Pons (tissue), 1 donor: ENCODE results near the gene ZNF423.

Experiments used
- DNase-seq: peaks from one replicate; pipeline ENCODE4 v3.0.0-alpha.2; 2016; ENCODE audit warnings: low spot score

ZNF423 gene

GRCh38 chr16:49457196-49457595 is 398.7 kb downstream of the ZNF423 start:
- no peak for DNase-seq

- no peak for DNase-seq
Observed at GRCh38 chr16:49456763-49457162, 399.1 kb downstream of the ZNF423 start.

DNA sequence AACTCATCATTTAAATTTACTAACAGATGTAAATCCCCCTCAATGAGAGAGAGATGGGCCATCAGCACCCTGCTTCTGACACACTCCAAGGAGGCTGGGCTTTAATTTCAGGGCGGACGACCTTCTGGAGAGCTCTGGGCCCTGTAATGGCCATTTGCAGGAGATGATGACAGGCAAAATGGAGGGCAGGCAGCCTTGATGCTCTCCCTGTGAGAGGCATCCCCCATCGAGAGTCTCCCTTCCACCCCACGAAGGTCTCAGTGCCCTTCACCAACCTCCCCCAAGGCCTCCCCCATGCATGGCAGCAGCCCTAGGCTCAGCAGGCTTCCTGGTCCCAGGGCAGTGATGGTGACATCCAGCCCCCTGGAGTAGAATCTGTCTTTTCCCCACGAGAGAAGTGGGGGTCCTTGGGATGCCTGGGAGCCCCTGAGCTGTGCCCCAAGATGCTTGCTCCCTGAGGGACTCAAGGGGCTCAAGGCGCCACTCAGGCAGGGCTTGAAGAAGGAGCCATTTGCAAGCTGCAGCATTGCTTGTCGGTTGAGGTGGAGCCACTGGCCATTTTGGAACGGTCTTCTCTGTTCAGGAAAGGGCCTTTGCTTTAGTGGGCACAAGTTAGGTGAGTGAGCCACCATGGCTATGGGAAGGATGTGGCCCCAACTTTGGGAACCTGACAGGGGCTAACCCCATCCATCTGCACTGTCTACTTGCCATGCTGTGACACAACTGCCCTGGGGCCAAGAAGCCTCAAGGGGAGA is 399.7 kb downstream of the ZNF423 start:
- DNase-seq: no peak

GRCh38 chr16:49455181-49455990 is 400.5 kb downstream of the ZNF423 start:
- DNase-seq: no peak

- DNase-seq: no peak
Observed at GRCh38 chr16:49454426-49455180, 401.3 kb downstream of the ZNF423 start.

DNA sequence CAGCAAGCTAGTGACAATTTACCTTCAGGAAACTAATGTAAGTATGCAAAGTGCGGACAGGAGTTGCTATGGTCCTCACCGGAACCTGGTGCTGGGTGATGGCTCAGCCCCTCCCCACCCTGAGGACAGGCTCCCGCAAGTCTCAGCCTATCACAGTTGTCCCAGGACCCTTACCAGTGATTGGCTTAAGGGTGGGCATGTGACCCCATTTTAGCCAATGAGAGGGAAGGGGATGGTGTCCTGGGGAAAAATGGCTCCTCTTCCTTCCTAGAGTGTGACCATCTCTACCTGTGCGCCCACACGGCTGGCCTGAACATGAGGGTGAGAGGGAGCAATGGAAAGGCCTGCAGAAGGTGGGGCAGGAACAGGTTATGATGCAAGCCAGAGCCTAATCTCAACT is 401.9 kb downstream of the ZNF423 start:
- peak; percentile 5 for DNase-seq

DNA sequence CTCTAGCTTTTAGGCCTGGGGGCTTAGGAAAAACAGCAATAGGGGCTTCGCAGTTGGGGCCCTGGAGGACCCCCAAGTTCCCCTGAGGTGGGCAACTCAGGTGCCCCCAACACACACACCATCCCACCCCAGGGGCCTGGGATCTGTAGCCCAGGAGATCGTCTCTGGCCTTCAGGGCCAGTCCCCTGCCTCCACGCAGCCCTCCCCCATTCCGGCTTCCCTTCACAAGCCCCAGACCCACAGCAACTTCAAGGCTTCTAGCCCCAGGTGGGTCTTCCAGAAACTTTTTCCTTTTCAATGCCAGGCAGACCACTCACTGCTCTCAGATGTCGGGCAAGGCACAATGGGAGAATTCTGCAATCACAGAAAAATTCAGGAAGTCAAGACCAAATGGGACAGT is 402.9 kb downstream of the ZNF423 start:
- no peak for DNase-seq

DNA sequence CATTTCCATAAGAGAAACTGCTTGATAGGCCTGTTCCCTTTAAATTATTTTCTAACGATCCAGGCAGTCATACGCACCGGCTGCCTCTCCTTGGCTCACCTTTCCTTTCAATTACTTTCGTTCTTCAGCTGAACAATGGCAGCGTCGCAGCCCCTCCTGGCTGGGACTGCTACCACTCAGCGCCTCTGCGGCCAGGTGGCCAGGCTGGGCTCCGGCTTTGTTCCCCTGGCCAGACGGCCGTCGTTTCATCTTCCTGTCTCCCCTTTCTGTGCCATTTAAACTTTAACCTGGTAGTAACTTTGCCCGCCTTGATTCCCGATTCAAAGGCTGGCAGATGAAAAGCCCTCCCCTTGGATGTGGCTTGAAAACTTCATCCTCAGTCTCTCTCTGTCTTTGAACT is 403.3 kb downstream of the ZNF423 start:
- DNase-seq: no peak

- no peak for DNase-seq
Observed at GRCh38 chr16:49452108-49452507, 403.8 kb downstream of the ZNF423 start.

GRCh38 chr16:49446805-49447204 is 409.1 kb downstream of the ZNF423 start:
- no peak for DNase-seq

DNA sequence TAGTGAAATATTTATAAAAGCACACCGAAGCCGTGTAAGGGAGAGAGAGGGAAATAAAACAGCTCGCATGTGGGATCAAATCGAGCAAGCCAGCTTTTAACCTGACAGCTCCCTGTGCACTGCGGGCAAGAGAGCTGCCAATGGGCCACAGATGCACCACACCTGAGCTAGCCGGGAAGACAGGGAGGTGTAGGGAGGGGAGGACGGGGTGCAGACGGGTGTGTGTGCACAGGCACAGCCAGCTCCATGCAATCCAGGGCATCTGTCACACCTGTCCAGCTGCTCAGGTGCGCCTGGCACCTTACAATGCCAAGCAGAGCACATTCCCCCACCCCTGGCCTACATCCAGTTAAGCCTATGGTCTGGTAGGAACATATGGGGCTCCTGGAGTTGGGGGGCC is 412.3 kb downstream of the ZNF423 start:
- DNase-seq: no peak

GRCh38 chr16:49442805-49443204 is 413.1 kb downstream of the ZNF423 start:
- DNase-seq: no peak

GRCh38 chr16:49441366-49441780 is 414.5 kb downstream of the ZNF423 start:
- DNase-seq: peak; percentile 4

DNA sequence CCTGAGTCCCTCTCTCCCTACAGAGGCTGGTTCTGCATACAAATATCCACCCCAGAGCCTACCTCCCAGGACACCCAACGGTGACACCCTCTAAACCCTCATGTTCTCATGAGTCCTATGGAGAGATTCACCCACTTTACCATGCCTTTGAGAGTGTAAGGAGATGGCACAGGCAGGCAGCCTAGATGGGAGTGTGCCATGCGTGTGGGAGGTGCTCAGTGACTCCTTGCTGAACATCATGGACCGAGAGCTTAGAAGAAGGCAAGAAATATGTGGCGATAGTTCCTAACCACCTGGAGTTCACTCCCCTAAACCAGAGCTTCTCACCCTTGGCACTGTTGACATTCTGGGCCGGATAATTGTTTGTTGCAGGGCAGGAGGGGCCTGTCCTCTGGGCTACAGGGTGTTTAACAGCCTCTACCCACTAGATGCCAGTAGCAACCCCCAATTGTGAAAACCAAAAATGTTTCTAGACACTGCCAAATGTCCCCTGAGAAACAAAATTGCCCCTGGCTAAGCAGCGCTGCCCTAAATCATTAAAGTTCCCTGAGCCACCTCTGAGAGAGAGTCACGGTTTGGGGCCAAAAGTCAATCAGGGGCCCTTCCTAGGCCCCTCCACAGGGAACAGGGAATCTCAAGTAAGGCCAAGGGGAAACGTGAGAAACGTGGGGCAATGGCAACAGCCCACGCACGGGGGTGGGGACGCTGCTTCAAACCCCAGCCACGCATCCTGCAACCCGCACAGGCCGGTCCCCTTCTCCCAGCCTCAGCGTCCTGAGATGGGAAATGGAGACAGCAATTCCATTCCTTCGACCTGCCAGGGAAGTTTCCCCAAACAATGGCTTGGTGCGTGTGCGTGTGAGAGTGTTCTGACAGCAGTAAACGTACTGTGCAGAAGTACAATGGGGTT is 415.5 kb downstream of the ZNF423 start:
- no peak for DNase-seq

DNA sequence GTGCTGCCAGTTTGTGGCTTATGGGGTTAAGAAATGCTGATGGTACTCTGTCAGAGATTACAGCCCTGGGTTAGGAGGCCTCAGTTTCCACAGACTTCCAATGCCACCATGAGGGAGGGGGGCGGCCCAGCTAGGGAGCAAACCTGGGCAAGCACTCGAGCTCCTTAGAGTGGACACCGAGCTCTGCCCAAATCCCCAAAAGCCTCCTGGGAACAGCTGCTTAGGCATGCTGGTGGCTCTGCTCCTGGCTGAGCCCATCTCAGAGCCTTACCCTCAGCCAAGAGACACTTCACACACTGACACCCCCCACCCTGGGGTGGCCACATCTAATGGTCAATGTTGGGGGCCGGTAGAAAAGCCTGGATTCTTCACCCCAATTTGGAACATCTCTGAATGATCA is 416.2 kb downstream of the ZNF423 start:
- DNase-seq: no peak

- no peak for DNase-seq
Observed at GRCh38 chr16:49439050-49439449, 416.9 kb downstream of the ZNF423 start.
